HG02970 (cell line): ENCODE results near the gene SEL1L3.

Experiments
- ATAC-seq: cut with Tn5 transposase; IDR thresholded peaks from one replicate; pipeline ENCODE4 v1.9.1; 2021; ENCODE audit warnings: mild to moderate bottlenecking, moderate library complexity, moderate number of reproducible peaks; ENCODE audit not compliant: unreplicated experiment, low FRiP score

SEL1L3 gene

DNA sequence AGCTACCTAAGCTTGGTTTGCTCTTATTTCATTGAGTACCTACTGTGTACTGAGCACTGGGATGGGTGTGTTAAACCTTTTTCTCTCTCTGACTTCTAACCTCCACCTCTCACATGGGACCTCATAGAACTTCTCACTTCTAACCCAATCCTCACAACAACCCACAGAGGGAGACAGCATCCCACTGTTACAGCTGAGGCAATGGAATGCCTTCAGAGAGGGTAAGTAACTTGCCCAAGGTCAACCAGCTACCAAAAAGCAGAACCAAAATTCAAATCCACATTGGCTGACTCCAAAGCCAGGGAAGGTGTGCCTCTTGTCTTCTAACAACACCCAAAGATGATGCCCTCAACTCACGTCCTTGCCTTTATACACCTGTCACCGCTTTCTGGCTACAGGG is 5.4 kb downstream of the SEL1L3 start:
- ATAC-seq, result no peak

GRCh38 chr4:25856756-25857155 is 6.0 kb downstream of the SEL1L3 start:
- no peak for ATAC-seq

GRCh38 chr4:25852103-25852502 is 10.7 kb downstream of the SEL1L3 start:
- no peak for ATAC-seq

- ATAC-seq, result no peak
Observed at GRCh38 chr4:25847329-25847728, 15.5 kb downstream of the SEL1L3 start.

- no peak for ATAC-seq
Observed at GRCh38 chr4:25845841-25846653, 16.7 kb downstream of the SEL1L3 start.

DNA sequence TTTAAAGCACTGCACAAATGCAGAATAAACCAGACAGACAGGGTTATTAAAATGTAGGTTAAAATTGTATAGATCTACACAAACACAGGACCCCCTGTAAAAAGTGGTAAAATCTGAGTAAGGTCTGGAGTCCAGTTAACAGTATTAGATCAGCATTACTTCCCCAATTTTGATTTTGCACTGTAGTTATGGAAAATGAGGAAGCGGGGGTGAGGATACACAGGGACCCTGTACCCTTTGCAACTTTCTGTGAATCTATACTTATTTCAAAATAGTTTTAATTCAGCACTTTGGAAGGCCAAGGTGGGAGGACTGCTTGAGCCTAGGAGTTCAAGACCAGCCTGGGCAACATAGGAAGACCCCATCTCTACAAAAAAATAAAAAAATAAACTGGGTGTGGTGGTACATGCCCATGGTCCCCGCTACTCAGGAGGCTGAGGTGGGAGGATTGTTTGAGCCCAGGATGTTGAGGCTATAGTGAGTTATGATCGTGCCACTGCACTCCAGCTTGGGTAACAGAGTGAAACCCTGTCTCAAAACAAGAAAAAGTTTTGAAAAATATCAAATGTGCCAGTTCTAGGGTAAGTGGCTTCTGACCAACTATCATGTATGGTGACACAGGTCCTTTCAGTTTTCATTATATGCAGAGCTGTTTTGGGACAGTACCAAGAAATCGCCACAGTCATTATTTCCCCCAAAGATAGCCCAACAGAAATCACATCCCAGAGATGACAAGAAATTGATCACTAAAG is 17.7 kb downstream of the SEL1L3 start:
- no peak for ATAC-seq

GRCh38 chr4:25843340-25844097 is 19.3 kb downstream of the SEL1L3 start:
- no peak for ATAC-seq

- no peak for ATAC-seq
Observed at GRCh38 chr4:25842229-25842845, 20.5 kb downstream of the SEL1L3 start.

DNA sequence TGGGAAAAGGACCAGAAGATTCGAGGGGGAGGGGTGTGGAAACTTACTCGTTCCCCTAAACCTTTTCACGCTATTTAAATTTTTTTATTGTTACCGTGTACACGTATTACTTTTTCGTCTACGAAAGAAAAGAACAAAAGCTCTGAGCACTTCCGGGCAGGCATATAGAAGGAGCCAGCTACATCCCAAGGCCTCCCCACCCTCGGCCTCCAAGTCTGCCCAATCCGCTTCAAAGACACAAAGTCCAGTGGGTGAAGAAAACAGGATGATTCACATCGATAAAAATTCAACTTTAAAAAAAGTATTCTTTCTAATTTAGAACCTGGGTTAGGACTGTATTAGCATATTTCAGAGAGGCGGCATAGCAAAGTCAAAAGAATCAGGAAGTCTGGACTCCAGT is 23.1 kb downstream of the SEL1L3 start:
- ATAC-seq, result no peak

GRCh38 chr4:25839233-25839632 is 23.6 kb downstream of the SEL1L3 start:
- ATAC-seq, result no peak

GRCh38 chr4:25838526-25838925 is 24.3 kb downstream of the SEL1L3 start:
- ATAC-seq, result no peak

- no peak for ATAC-seq
Observed at GRCh38 chr4:25837107-25837506, 25.7 kb downstream of the SEL1L3 start.

DNA sequence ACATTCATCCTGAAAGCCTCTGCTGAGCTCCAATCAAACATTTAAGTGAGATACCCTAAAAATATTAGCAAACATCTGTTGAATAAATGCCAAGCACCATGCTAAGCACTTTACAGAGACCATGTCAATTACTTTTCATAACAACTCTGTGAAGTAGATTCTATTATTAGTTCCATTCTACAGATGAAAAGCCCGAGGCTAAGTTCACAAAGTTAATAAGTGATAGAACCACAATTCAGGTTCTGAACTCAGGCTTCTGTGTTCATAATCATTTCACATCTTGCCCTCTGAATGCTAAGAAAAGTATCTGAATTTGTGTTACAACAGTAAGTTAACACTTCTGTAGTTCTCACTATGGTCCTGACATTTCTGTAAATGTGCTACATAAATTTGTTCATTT is 27.4 kb downstream of the SEL1L3 start:
- no peak for ATAC-seq

DNA sequence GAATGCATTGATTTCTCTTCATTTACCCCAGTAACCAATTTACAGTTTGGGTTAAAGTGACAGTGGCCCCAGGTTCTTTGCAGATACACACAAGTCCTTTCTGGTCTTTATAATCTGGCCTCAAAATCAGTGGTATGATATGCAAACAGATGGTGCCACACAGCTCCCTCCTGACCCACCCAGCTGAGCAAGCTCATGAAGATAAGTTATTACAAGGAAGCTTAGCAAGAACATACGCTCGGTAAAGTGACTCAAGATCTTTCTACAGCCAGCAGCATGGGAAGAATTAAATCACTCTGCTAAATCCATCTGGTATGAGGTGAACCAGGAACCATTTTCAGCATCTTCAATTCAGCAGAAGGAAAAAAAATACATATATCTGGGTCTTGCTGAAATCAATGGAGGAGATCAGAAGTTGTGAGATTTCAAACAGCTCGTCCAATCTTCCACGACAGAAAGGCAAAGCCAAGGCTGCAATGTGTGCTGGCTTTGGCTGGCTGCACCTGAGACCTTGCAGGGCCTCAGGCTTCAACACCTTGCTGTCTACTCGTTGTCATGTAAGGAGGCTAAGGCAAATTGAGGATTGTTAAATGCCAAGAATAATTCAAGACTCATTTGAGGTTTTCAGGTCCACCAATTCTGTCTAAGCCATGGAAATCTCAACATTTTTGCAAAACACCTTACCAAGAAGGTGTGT is 28.2 kb downstream of the SEL1L3 start:
- no peak for ATAC-seq

DNA sequence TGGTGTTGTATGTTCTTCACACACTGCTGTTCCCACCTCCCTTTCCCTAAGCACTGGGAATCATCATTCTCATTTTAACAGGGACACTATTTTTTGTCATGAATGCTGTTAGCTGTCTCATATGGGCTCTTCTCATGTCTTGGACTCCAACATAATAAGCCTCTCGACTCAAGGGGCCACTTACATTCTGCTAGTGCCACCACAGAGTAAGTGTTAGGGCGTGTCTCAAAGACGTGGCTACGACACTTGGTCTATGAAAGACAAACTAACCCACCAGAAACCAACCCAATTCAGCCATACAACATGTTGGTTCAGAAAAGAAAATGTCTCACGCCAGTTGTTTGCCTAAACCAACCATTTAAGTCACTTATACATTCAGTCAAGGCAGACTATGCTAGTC is 32.2 kb downstream of the SEL1L3 start:
- ATAC-seq, result no peak

DNA sequence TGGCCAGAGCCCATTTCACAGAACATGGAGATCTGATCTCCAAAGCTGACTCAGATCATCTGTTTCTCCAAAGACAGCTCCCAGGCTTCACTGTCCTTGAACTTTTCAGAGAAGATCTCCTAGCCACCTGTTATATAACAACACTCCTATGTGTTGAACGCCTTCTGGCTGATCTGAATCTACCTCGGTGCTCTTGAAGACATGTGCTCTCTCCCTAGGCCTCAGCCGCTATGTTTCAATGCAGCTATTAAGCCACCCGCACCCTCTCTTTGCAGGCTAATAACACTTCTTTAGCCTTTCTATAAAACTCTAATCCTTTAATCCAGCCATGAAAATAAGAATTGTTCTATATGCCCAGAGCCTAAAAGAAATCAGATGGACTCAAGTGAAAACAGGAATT is 34.9 kb downstream of the SEL1L3 start:
- no peak for ATAC-seq

GRCh38 chr4:25827373-25827772 is 35.4 kb downstream of the SEL1L3 start:
- ATAC-seq, result no peak

GRCh38 chr4:25826074-25826752 is 36.6 kb downstream of the SEL1L3 start:
- no peak for ATAC-seq

DNA sequence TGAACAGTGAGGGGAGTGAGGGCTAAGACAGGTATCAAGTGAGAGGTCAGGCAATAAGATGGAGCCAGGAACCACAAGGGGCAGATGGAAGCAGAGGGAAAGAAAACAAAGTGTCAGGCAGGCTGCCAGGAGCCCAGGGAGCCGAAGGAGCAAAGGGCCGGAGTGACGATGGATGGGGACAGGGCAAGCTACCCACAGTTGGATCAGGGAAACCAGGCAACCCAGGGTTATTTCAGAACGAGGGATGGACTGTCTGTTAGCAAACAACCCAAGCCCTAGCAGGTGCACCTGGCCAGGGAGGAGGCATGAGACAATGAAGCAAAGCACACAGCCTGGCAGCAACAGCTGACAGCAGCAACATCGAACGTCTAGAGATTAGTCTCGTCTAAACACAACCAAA is 39.2 kb downstream of the SEL1L3 start:
- ATAC-seq, result no peak

GRCh38 chr4:25821899-25822298 is 40.9 kb downstream of the SEL1L3 start:
- no peak for ATAC-seq
